ENCODE data around the gene UBA3. TPM values are rescaled to one million over a fixed set of nuclear protein-coding genes. Genes with fewer than 3 reads are reported as not detected.

UBA3 gene
- total and polyA plus RNA-seq, 2 experiments from 2014 or later, result 43.3 to 59.8 TPM

- DNase-seq (ENCODE audit: low spot score), result no peak
- peaks cover 68% of the 10 kb centered on the region for H3K79me2 ChIP-seq
- TF ChIP-seq EZH2 (IDR thresholded peaks at IDR 0.05; ENCODE audit: borderline replicate concordance) (no peak), EZH2phosphoT487 (IDR thresholded peaks at IDR 0.05; ENCODE audit: low read depth, severe bottlenecking, unreplicated experiment) (no peak), CTCF (IDR thresholded peaks at IDR 0.05; ENCODE audit: poor library complexity) (no peak)
- H3K4me3 ChIP-seq, result no peak overlapping the region
- H3K9me2 ChIP-seq (replicated peaks; ENCODE audit: insufficient read depth), result no peaks in the 10 kb centered on the region
- H3K27me3 ChIP-seq, result no peaks in the 10 kb centered on the region
- no peaks in the 10 kb centered on the region for H3K36me3 ChIP-seq (replicated peaks; ENCODE audit: insufficient read depth, low read depth)
- no peak overlapping the region for H3K27ac ChIP-seq
- no peak overlapping the region for H2AFZ ChIP-seq
- no peaks in the 10 kb centered on the region for H3K4me1 ChIP-seq (ENCODE audit: insufficient read depth)
- no peak overlapping the region for H3K4me2 ChIP-seq
- 100% methylated on average over 3 of the region's 3 CpGs for WGBS (ENCODE audit: low lambda C conversion rate, missing lambda C conversion rate)
- H4K20me1 ChIP-seq (ENCODE audit: insufficient read depth, poor library complexity, severe bottlenecking), result no peaks in the 10 kb centered on the region
- no peaks in the 10 kb centered on the region for H3K9me3 ChIP-seq (ENCODE audit: low read depth)
Measured at GRCh38 chr3:69072928-69073327, 7.2 kb downstream of the UBA3 start.

GRCh38 chr3:69066121-69066520 is 14.0 kb downstream of the UBA3 start:
- Histone ChIP-seq H4K20me1 (ENCODE audit: insufficient read depth, poor library complexity, severe bottlenecking) (no peaks in the 10 kb centered on the region), H3K36me3 (replicated peaks; ENCODE audit: insufficient read depth, low read depth) (no peaks in the 10 kb centered on the region), H3K9me2 (replicated peaks; ENCODE audit: insufficient read depth) (no peaks in the 10 kb centered on the region), H3K4me3 (no peak overlapping the region), H3K27me3 (no peaks in the 10 kb centered on the region), H3K27ac (no peak overlapping the region), H3K79me2 (peaks cover 11% of the 10 kb centered on the region), H3K4me2 (no peak overlapping the region), H2AFZ (no peak overlapping the region), H3K9me3 (ENCODE audit: low read depth) (no peaks in the 10 kb centered on the region), H3K4me1 (ENCODE audit: insufficient read depth) (no peaks in the 10 kb centered on the region)
- 88% methylated on average over 4 of the region's 4 CpGs for WGBS (ENCODE audit: low lambda C conversion rate, missing lambda C conversion rate)
- TF ChIP-seq EZH2phosphoT487 (IDR thresholded peaks at IDR 0.05; ENCODE audit: low read depth, severe bottlenecking, unreplicated experiment), result no peak
- no peak for TF ChIP-seq CTCF (IDR thresholded peaks at IDR 0.05; ENCODE audit: poor library complexity)
- DNase-seq (ENCODE audit: low spot score), result no peak

GRCh38 chr3:69065318-69065964 is 14.7 kb downstream of the UBA3 start:
- H3K36me3 ChIP-seq (replicated peaks; ENCODE audit: insufficient read depth, low read depth), result no peaks in the 10 kb centered on the region
- H3K79me2 ChIP-seq, result peaks cover 10% of the 10 kb centered on the region
- DNase-seq (ENCODE audit: low spot score), result no peak
- WGBS (ENCODE audit: low lambda C conversion rate, missing lambda C conversion rate), result 93% methylated on average over 6 of the region's 6 CpGs
- H3K9me2 ChIP-seq (replicated peaks; ENCODE audit: insufficient read depth), result no peaks in the 10 kb centered on the region
- no peaks in the 10 kb centered on the region for H3K9me3 ChIP-seq (ENCODE audit: low read depth)
- no peaks in the 10 kb centered on the region for H3K27me3 ChIP-seq
- H4K20me1 ChIP-seq (ENCODE audit: insufficient read depth, poor library complexity, severe bottlenecking), result no peaks in the 10 kb centered on the region
- TF ChIP-seq CTCF (IDR thresholded peaks at IDR 0.05; ENCODE audit: poor library complexity) (no peak), EZH2 (IDR thresholded peaks at IDR 0.05; ENCODE audit: borderline replicate concordance) (no peak), EZH2phosphoT487 (IDR thresholded peaks at IDR 0.05; ENCODE audit: low read depth, severe bottlenecking, unreplicated experiment) (no peak)
- no peak overlapping the region for H3K27ac ChIP-seq
- no peak overlapping the region for H3K4me3 ChIP-seq
- no peaks in the 10 kb centered on the region for H3K4me1 ChIP-seq (ENCODE audit: insufficient read depth)
- no peak overlapping the region for H3K4me2 ChIP-seq
- H2AFZ ChIP-seq, result no peak overlapping the region

Data from hepatocyte (in vitro differentiated cells).